ENCODE measurements around the gene LGR6.
A peak's percentile ranks its signal among the peaks of the same experiment; 100 is the strongest.

LGR6 gene

DNA sequence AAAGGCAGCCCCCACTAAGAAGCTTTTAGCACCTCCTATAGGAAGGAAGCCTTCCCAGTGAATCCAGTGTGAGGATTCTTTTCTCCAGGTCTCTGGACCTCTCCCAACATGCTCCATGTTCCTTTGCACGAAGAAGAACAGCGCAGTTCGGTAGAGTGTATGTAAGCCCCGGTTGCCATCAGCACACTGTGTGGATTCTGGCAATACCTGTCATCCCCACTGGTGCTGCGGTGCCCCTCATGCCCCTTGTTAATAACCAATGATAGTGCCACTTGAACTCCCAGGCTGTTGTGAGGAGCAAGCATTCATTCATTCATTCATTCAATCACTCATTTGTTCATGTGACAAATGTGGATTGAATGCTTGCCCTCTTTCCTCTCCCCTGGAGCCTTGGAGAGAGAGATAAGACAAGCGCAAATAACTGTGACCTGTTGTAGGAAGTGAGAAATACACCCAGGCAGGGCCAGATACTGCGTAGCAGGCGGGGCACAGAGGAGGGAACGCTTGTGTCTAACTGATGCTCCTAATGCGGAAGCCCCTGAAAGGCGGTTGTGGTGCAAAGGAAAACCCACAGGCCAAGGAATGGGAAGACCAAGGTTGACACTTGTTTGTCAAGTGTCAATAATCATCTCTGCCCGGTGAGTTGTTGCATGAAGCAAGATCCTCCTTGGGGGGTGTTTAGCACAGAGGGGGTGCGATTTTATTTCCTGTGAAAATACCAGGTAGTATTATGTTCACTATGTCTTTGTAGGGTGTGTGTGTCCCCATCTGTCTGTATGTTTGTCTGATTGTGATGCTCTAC lies 9.8 kb downstream of the LGR6 start:
- Histone ChIP-seq H3K27me3 (ENCODE audit: control insufficient read depth in 1 of 2, insufficient read depth in 2 of 2, low read length in 2 of 2) (peaks cover 0 to 4% of the 10 kb centered on the region in 2 donors), H3K9me3 (ENCODE audit: control insufficient read depth in 2 of 2, low read length in 2 of 2) (no peaks in the 10 kb centered on the region), H3K4me1 (ENCODE audit: control insufficient read depth, insufficient read depth, low read length) (peaks cover 10% of the 10 kb centered on the region), H3K36me3 (ENCODE audit: control insufficient read depth in 2 of 2, insufficient read depth in 2 of 2, low read length in 2 of 2) (no peaks in the 10 kb centered on the region), H3K27ac (ENCODE audit: low read length) (no peak overlapping the region), H3K4me3 (ENCODE audit: low read length in 2 of 2) (no peak overlapping the region), H3K9ac (ENCODE audit: low read length in 2 of 2) (no peak overlapping the region)

DNA sequence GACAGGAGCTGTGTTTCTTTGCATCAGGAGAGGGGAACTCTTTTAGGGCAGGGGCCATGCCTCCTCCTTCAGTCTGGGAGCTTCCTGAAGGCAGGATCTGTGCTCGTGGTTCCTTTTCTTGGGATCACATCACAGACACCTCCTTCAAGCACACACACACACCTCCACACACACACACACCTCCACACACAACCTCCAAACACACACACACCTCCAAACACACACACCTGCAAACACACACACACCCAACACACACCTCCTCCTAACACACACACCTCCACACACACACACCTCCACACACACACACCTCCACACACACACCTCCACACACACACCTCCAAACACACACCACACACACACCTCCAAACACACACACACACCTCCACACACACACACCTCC lies 10.5 kb downstream of the LGR6 start:
- H3K9me3 ChIP-seq (ENCODE audit: control insufficient read depth in 2 of 2, low read length in 2 of 2): no peaks in the 10 kb centered on the region
- H3K4me3 ChIP-seq (ENCODE audit: low read length in 2 of 2): no peak overlapping the region
- no peak overlapping the region for H3K9ac ChIP-seq (ENCODE audit: low read length in 2 of 2)
- H3K27me3 ChIP-seq (ENCODE audit: control insufficient read depth in 1 of 2, insufficient read depth in 2 of 2, low read length in 2 of 2): peaks cover 4 to 10% of the 10 kb centered on the region in 2 donors
- H3K27ac ChIP-seq (ENCODE audit: low read length): no peak overlapping the region
- H3K4me1 ChIP-seq (ENCODE audit: control insufficient read depth, insufficient read depth, low read length): peaks cover 10% of the 10 kb centered on the region
- no peaks in the 10 kb centered on the region for H3K36me3 ChIP-seq (ENCODE audit: control insufficient read depth in 2 of 2, insufficient read depth in 2 of 2, low read length in 2 of 2)

DNA sequence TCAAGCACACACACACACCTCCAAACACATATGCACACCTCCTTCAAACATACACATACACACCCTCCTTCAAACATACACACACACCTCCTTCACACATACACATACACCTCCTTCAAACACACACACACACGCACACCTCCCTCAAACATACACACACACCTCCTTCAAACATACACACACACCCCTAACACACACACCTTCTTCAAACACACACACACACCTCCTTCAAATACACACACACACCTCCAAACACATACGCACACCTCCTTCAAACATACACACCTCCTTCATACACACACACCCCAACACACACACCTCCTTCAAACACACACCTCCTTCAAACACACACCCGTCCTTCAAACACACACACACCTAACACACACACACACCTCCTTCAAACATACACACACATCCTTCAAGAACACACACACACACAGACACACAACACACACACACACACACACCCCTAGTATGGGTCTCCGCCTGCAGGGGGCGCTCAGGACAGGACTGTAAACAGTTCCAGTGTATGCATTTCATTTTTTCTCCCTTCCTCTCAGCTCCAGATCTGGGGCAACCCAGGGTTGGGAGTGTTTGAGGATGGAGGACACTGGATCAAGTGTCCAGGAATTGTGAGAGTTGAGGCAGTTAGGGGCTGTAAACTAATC lies 12.1 kb downstream of the LGR6 start:
- Histone ChIP-seq H3K36me3 (ENCODE audit: control insufficient read depth in 2 of 2, insufficient read depth in 2 of 2, low read length in 2 of 2) (no peaks in the 10 kb centered on the region), H3K9me3 (ENCODE audit: control insufficient read depth in 2 of 2, low read length in 2 of 2) (no peaks in the 10 kb centered on the region), H3K4me3 (ENCODE audit: low read length in 2 of 2) (no peak overlapping the region), H3K4me1 (ENCODE audit: control insufficient read depth, insufficient read depth, low read length) (peaks cover 4% of the 10 kb centered on the region), H3K9ac (ENCODE audit: low read length in 2 of 2) (no peak overlapping the region), H3K27ac (ENCODE audit: low read length) (no peak overlapping the region), H3K27me3 (ENCODE audit: control insufficient read depth in 1 of 2, insufficient read depth in 2 of 2, low read length in 2 of 2) (peaks cover 11 to 17% of the 10 kb centered on the region in 2 donors)

DNA sequence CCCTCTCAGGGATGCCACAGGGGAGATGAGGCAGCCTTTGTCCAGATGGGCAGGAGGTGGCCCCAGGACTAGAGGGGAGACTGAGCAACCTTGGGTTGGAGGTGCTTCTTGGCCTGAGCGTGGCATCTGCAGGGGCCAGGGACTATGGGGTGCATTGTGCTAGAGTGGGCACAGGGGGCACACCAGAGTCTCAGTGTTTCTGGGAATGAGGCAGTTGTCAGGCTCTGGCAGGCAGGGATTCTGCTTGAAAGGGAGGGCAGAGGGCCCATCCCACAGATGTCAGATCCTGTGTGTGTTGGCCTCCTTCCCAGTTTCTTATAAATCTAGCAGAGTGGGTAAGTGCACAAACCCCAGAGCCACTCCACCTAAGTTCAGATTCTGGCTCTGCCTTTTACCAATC lies 13.7 kb downstream of the LGR6 start:
- Histone ChIP-seq H3K4me1 (ENCODE audit: control insufficient read depth, insufficient read depth, low read length) (no peaks in the 10 kb centered on the region), H3K4me3 (ENCODE audit: low read length in 2 of 2) (no peak overlapping the region), H3K27ac (ENCODE audit: low read length) (no peak overlapping the region), H3K27me3 (ENCODE audit: control insufficient read depth in 1 of 2, insufficient read depth in 2 of 2, low read length in 2 of 2) (peaks cover 18 to 21% of the 10 kb centered on the region in 2 donors), H3K9ac (ENCODE audit: low read length in 2 of 2) (no peak overlapping the region), H3K9me3 (ENCODE audit: control insufficient read depth in 2 of 2, low read length in 2 of 2) (no peaks in the 10 kb centered on the region), H3K36me3 (ENCODE audit: control insufficient read depth in 2 of 2, insufficient read depth in 2 of 2, low read length in 2 of 2) (no peaks in the 10 kb centered on the region)

DNA sequence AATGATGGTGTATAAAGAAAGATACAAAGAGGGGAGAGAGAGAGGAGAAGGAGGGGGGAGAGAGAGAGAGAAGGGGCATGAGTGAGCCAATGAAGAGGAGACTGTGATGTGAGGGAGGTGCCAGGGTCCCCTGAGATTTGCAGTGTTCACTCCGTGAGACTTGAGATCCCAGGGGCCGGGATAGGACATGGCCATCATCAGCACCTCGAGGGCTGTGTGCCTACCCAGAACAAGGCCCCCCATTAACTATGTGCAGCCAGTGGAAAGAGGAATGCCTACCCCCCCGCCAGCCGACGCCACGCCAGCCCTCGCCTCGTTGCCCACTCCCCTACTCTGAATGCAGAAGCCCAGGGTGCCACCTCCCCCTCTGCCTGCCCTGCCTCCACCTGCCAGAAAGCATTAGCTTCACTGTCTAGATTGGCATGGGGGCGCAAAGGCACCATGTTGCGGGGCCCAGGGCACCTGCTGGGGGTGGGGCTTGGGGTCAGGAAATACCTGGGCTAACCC lies 14.8 kb downstream of the LGR6 start:
- no peak overlapping the region for H3K27ac ChIP-seq (ENCODE audit: low read length)
- no peaks in the 10 kb centered on the region for H3K4me1 ChIP-seq (ENCODE audit: control insufficient read depth, insufficient read depth, low read length)
- H3K27me3 ChIP-seq (ENCODE audit: control insufficient read depth in 1 of 2, insufficient read depth in 2 of 2, low read length in 2 of 2): peaks cover 25 to 27% of the 10 kb centered on the region in 2 donors
- no peaks in the 10 kb centered on the region for H3K9me3 ChIP-seq (ENCODE audit: control insufficient read depth in 2 of 2, low read length in 2 of 2)
- H3K4me3 ChIP-seq (ENCODE audit: low read length in 2 of 2): no peak overlapping the region
- H3K36me3 ChIP-seq (ENCODE audit: control insufficient read depth in 2 of 2, insufficient read depth in 2 of 2, low read length in 2 of 2): no peaks in the 10 kb centered on the region
- H3K9ac ChIP-seq (ENCODE audit: low read length in 2 of 2): no peak overlapping the region

- H3K27ac ChIP-seq (ENCODE audit: low read length): no peak overlapping the region
- H3K9me3 ChIP-seq (ENCODE audit: control insufficient read depth in 2 of 2, low read length in 2 of 2): no peaks in the 10 kb centered on the region
- H3K9ac ChIP-seq (ENCODE audit: low read length in 2 of 2): no peak overlapping the region
- H3K4me1 ChIP-seq (ENCODE audit: control insufficient read depth, insufficient read depth, low read length): peaks cover 5% of the 10 kb centered on the region
- H3K4me3 ChIP-seq (ENCODE audit: low read length in 2 of 2): no peak overlapping the region
- H3K36me3 ChIP-seq (ENCODE audit: control insufficient read depth in 2 of 2, insufficient read depth in 2 of 2, low read length in 2 of 2): no peaks in the 10 kb centered on the region
- H3K27me3 ChIP-seq (ENCODE audit: control insufficient read depth in 1 of 2, insufficient read depth in 2 of 2, low read length in 2 of 2): peaks cover 32 to 44% of the 10 kb centered on the region in 2 donors
Observed at GRCh38 chr1:202210385-202210784, 16.8 kb downstream of the LGR6 start.

DNA sequence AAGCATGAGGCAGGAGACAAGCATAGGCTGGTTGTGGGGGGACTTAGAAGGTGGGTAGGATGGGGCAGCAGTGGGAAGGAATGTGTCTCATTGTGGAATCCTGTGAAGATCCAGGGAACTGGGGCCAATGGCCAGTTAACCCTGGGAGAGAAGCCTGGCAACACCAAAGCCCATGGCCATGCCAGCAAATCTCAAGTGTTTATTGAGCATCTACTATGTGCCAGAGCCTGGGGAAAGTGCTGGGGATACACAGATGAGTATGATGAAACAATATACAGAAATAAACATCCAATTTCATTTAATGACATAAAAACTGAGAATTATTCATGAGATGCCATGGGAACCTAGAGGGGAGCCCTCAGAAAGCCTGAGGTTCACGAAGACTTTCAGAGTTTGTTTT lies 17.4 kb downstream of the LGR6 start:
- Histone ChIP-seq H3K4me1 (ENCODE audit: control insufficient read depth, insufficient read depth, low read length) (peaks cover 5% of the 10 kb centered on the region), H3K4me3 (ENCODE audit: low read length in 2 of 2) (no peak overlapping the region), H3K9me3 (ENCODE audit: control insufficient read depth in 2 of 2, low read length in 2 of 2) (no peaks in the 10 kb centered on the region), H3K27ac (ENCODE audit: low read length) (no peak overlapping the region), H3K9ac (ENCODE audit: low read length in 2 of 2) (no peak overlapping the region), H3K27me3 (ENCODE audit: control insufficient read depth in 1 of 2, insufficient read depth in 2 of 2, low read length in 2 of 2) (peaks cover 38 to 48% of the 10 kb centered on the region in 2 donors), H3K36me3 (ENCODE audit: control insufficient read depth in 2 of 2, insufficient read depth in 2 of 2, low read length in 2 of 2) (no peaks in the 10 kb centered on the region)

- peaks cover 5% of the 10 kb centered on the region for H3K4me1 ChIP-seq (ENCODE audit: control insufficient read depth, insufficient read depth, low read length)
- peaks cover 42 to 50% of the 10 kb centered on the region in 2 donors for H3K27me3 ChIP-seq (ENCODE audit: control insufficient read depth in 1 of 2, insufficient read depth in 2 of 2, low read length in 2 of 2)
- no peak overlapping the region for H3K9ac ChIP-seq (ENCODE audit: low read length in 2 of 2)
- no peak overlapping the region for H3K27ac ChIP-seq (ENCODE audit: low read length)
- H3K36me3 ChIP-seq (ENCODE audit: control insufficient read depth in 2 of 2, insufficient read depth in 2 of 2, low read length in 2 of 2): no peaks in the 10 kb centered on the region
- H3K4me3 ChIP-seq (ENCODE audit: low read length in 2 of 2): no peak overlapping the region
- no peaks in the 10 kb centered on the region for H3K9me3 ChIP-seq (ENCODE audit: control insufficient read depth in 2 of 2, low read length in 2 of 2)
Observed at GRCh38 chr1:202212787-202213186, 19.2 kb downstream of the LGR6 start.

DNA sequence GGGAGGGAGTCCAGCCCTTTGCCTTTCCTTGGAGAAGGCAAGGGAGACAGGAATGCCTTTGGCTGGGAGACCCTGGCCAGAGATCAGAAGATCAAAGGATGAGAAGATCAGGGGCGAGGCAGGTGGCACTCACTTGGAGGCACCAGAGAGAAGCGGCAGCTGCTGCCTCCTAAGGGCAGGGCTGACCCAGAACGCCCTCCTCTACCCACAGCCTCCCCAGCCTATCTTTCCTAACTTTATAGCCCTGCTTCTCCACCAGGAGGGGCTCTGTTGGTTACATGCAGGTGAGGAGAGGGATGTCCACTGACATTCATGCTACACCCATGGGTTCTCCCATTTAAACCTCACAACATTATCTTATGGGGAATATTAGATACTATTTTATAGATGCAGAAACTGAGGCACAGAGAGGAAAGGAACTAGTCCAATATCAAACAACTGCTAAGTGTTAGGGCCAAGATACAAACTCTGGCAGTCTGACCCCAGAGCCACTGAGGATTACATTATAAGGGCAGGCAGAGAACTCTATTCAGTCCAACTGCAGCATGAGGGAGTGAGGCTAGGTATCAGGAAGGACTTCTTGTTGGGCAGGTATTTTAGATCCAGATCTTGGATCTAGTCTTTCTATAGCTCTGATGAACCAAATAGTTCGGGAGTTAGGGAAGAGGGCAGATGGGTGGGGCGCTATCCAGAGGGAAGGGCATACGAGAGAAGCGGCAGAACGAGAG lies 19.9 kb downstream of the LGR6 start:
- H3K36me3 ChIP-seq (ENCODE audit: control insufficient read depth in 2 of 2, insufficient read depth in 2 of 2, low read length in 2 of 2): no peaks in the 10 kb centered on the region
- peak overlapping the region in 1 of 2 donors; percentile 52 for H3K4me3 ChIP-seq (ENCODE audit: low read length in 2 of 2)
- no peak overlapping the region for H3K27ac ChIP-seq (ENCODE audit: low read length)
- peaks cover 42 to 45% of the 10 kb centered on the region in 2 donors for H3K27me3 ChIP-seq (ENCODE audit: control insufficient read depth in 1 of 2, insufficient read depth in 2 of 2, low read length in 2 of 2)
- no peaks in the 10 kb centered on the region for H3K9me3 ChIP-seq (ENCODE audit: control insufficient read depth in 2 of 2, low read length in 2 of 2)
- H3K4me1 ChIP-seq (ENCODE audit: control insufficient read depth, insufficient read depth, low read length): peaks cover 5% of the 10 kb centered on the region
- H3K9ac ChIP-seq (ENCODE audit: low read length in 2 of 2): no peak overlapping the region

DNA sequence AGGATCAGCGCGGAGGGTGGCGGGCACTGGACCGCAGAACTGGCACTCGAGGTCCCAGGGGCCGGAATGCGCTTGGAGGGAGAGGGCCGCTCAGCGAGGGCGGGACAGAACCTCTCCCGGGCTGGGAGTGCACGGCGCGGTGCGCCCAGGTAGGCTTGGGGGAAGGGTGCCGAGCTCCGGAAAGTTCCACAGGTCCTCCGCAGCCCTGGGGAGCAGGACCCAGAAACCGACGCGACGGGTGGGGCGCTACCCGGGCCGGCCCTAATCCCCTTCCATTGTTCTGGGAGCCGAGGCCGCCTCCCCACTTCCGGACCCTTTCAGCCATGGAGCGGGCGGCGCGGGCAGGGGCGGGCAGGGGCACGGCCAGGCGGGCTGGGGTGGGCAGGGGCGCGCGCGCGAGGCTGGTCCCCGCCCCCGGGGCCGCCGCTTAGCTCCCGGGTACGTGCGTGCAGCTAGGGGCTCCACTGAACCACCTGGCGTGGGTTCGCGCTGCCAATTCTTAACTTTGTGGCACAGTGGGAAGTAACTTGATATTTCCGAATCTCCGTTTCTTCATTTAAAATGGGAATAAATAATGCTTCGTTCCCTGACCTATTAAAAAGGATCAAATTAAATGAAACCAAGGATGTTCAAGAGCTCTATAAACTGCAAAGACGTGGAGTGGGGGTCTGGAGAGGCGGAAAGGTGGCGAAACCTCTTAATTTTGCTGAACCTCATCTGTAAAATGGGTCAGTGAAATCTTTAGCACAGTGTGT lies 20.7 kb downstream of the LGR6 start:
- Histone ChIP-seq H3K27me3 (ENCODE audit: control insufficient read depth in 1 of 2, insufficient read depth in 2 of 2, low read length in 2 of 2) (peaks cover 38 to 40% of the 10 kb centered on the region in 2 donors), H3K4me1 (ENCODE audit: control insufficient read depth, insufficient read depth, low read length) (peaks cover 5% of the 10 kb centered on the region), H3K36me3 (ENCODE audit: control insufficient read depth in 2 of 2, insufficient read depth in 2 of 2, low read length in 2 of 2) (no peaks in the 10 kb centered on the region), H3K9ac (ENCODE audit: low read length in 2 of 2) (no peak overlapping the region), H3K9me3 (ENCODE audit: control insufficient read depth in 2 of 2, low read length in 2 of 2) (no peaks in the 10 kb centered on the region), H3K4me3 (ENCODE audit: low read length in 2 of 2) (peak overlapping the region in 1 of 2 donors; percentile 52), H3K27ac (ENCODE audit: low read length) (no peak overlapping the region)
